Activated T-helper 1 cell treated with anti-CD3 and anti-CD28 coated beads, Interleukin-12 subunit alpha, Interleukin-12 subunit beta, Interleukin-2, Interleukin-4 antibody, amounts not matched to agents 30 ng/mL and 10 ng/mL and 1 ng/mL, durations not matched to agents 14 hours and 24 hours and 36 hours (primary cell): ENCODE results near the gene LANCL3. TPM values are rescaled to one million over a fixed set of nuclear protein-coding genes. Genes with fewer than 3 reads are reported as not detected.
"Not testable (repeated sequence)": the region's sequence is repeated elsewhere in the genome, so short reads cannot be mapped to it uniquely, and the experiment has no call there.

Source experiments
- DNase-seq: peaks from one replicate; pipeline ENCODE4 v3.0.0; 2021; ENCODE audit warnings: low spot score
- H3K27ac Mint-ChIP-seq: one replicate; pipeline ENCODE4 v1.8.0; 2021; ENCODE audit warnings: mild to moderate bottlenecking, mixed read lengths
- H3K27me3 Mint-ChIP-seq: one replicate; pipeline ENCODE4 v1.8.0; 2022; ENCODE audit warnings: mild to moderate bottlenecking, moderate library complexity, mixed read lengths; ENCODE audit not compliant: insufficient read depth
- H3K36me3 Mint-ChIP-seq: one replicate; pipeline ENCODE4 v1.8.0; 2021; ENCODE audit warnings: low read depth, mixed read lengths
- H3K4me1 Mint-ChIP-seq: one replicate; pipeline ENCODE4 v1.8.0; 2021; ENCODE audit warnings: low read depth, mixed read lengths
- H3K4me3 Mint-ChIP-seq: one replicate; pipeline ENCODE4 v1.8.0; 2021; ENCODE audit warnings: mild to moderate bottlenecking, moderate library complexity, mixed read lengths
- H3K9me3 Mint-ChIP-seq: one replicate; pipeline ENCODE4 v1.8.0; 2021; ENCODE audit warnings: mixed read lengths
- intact Hi-C: fragments of 100-400 bp; cut with micrococcal nuclease; formaldehyde crosslinking; loops from one replicate; pipeline ENCODE4 v1.15.1; 2024
- total RNA-seq: library from RNA; stranded (reverse); gene quantifications from 2 replicates; pipeline ENCODE4 v1.2.3, GENCODE V29; 2022

LANCL3 gene
- total RNA-seq, 1 donor from 2014 or later = 0.49 TPM

DNA sequence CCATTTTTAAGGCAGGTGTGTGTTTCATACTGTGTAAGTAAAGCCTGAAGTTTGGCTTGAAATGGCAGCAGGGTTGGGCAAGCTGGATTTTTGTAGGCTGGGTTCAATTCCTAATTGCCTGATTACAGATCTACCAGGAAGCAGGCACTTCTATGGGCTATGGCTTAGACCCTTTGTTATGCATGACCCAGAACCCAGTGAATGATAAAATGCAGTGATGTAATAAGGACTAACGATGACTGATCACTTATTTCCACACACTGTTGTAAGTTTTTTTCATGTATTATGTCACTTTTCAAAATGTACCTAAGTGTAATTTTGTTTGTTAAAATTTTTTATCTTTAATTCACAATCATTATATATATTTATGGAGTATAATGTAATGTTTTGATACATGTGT lies 8.6 kb downstream of the LANCL3 start:
- Mint-ChIP-seq H3K27ac (no peak overlapping the region), H3K4me3 (no peak overlapping the region), H3K36me3 (no peaks in the 10 kb centered on the region), H3K4me1 (no peaks in the 10 kb centered on the region), H3K9me3 (no peaks in the 10 kb centered on the region), H3K27me3 (no peaks in the 10 kb centered on the region)
- DNase-seq = no peak
- intact Hi-C loops = no loop called here

GRCh38 chrX:37587337-37587736 lies 15.9 kb downstream of the LANCL3 start:
- not testable (repeated sequence) for H3K36me3 Mint-ChIP-seq

GRCh38 chrX:37590047-37590446 lies 18.6 kb downstream of the LANCL3 start:
- H3K4me3 Mint-ChIP-seq = no peak overlapping the region
- no peaks in the 10 kb centered on the region for H3K36me3 Mint-ChIP-seq
- no peaks in the 10 kb centered on the region for H3K27me3 Mint-ChIP-seq
- no peaks in the 10 kb centered on the region for H3K9me3 Mint-ChIP-seq
- intact Hi-C loops = no loop called here
- H3K4me1 Mint-ChIP-seq = no peaks in the 10 kb centered on the region
- DNase-seq = no peak
- H3K27ac Mint-ChIP-seq = no peak overlapping the region

More at GRCh38 chrX:37587337-37587736, 15.9 kb downstream of the LANCL3 start:
- intact Hi-C loops, H3K4me1 Mint-ChIP-seq, DNase-seq, H3K9me3 Mint-ChIP-seq, H3K27ac Mint-ChIP-seq, H3K27me3 Mint-ChIP-seq, H3K4me3 Mint-ChIP-seq: not testable (repeated sequence)

- intact Hi-C loops = no loop called here
- H3K27ac Mint-ChIP-seq = no peak overlapping the region
- H3K36me3 Mint-ChIP-seq = no peaks in the 10 kb centered on the region
- DNase-seq = no peak
- H3K4me1 Mint-ChIP-seq = no peaks in the 10 kb centered on the region
- H3K4me3 Mint-ChIP-seq = no peak overlapping the region
- no peaks in the 10 kb centered on the region for H3K9me3 Mint-ChIP-seq
- H3K27me3 Mint-ChIP-seq = no peaks in the 10 kb centered on the region
These were observed 23.4 kb downstream of the LANCL3 start for GRCh38 chrX:37594755-37595382.

- no peaks in the 10 kb centered on the region for H3K36me3 Mint-ChIP-seq
- no peak for DNase-seq
- H3K9me3 Mint-ChIP-seq = no peaks in the 10 kb centered on the region
- intact Hi-C loops = no loop called here
- no peaks in the 10 kb centered on the region for H3K27me3 Mint-ChIP-seq
- H3K4me3 Mint-ChIP-seq = no peak overlapping the region
- no peaks in the 10 kb centered on the region for H3K4me1 Mint-ChIP-seq
- no peak overlapping the region for H3K27ac Mint-ChIP-seq
These were observed 28.3 kb downstream of the LANCL3 start for GRCh38 chrX:37599729-37600128.

GRCh38 chrX:37603938-37604409 lies 32.5 kb downstream of the LANCL3 start:
- Mint-ChIP-seq H3K36me3 (no peaks in the 10 kb centered on the region), H3K4me1 (no peaks in the 10 kb centered on the region), H3K9me3 (no peaks in the 10 kb centered on the region), H3K27me3 (peaks cover 2% of the 10 kb centered on the region), H3K4me3 (no peak overlapping the region), H3K27ac (no peak overlapping the region)
- intact Hi-C loops = no loop called here
- no peak for DNase-seq

DNA sequence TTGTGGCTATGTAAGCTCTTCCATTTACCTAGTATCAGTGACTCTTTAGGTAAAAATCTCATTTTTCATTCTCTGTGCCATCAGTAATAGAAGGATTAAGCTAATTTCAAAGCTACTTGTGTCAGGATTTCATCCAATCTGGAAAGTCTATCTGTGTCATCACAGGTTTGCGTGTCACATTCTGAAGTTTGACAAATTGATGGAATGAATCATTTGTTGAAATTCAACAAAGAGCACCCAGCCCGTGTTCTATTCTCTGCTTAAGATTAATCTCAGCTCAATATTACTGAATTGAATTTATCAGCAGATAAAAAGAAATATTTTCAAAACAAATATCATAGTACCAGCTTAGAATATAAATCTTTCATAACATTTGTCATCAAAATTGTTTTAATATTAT lies 35.8 kb downstream of the LANCL3 start:
- no peak overlapping the region for H3K4me3 Mint-ChIP-seq
- no peak overlapping the region for H3K27ac Mint-ChIP-seq
- H3K36me3 Mint-ChIP-seq = no peaks in the 10 kb centered on the region
- H3K4me1 Mint-ChIP-seq = no peaks in the 10 kb centered on the region
- H3K27me3 Mint-ChIP-seq = peaks cover 2% of the 10 kb centered on the region
- no peak for DNase-seq
- no peaks in the 10 kb centered on the region for H3K9me3 Mint-ChIP-seq
- intact Hi-C loops = no loop called here

DNA sequence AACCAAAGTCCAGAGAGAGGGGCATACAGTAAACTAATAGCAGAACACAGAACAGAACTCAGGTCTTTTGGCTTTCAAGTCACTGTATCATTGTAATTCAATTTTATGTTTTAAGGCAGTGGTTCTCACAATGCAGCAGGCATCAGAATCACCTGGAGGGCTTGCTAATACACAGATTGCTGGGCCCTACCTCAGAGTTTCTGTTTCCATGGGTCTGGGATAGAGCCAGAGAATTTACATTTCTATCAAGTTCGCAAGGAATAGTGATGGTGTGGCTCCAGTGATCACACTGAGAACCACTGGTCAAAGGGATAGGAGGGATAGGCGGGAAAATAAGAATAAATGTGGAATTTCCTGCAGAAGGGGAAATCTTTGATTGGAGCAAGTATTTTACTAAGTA lies 36.7 kb downstream of the LANCL3 start:
- intact Hi-C loops = no loop called here
- Mint-ChIP-seq H3K36me3 (no peaks in the 10 kb centered on the region), H3K4me1 (no peaks in the 10 kb centered on the region), H3K4me3 (no peak overlapping the region), H3K27ac (no peak overlapping the region), H3K9me3 (no peaks in the 10 kb centered on the region), H3K27me3 (peaks cover 2% of the 10 kb centered on the region)
- no peak for DNase-seq

GRCh38 chrX:37609727-37610126 lies 38.3 kb downstream of the LANCL3 start:
- H3K9me3 Mint-ChIP-seq = no peaks in the 10 kb centered on the region
- H3K27ac Mint-ChIP-seq = no peak overlapping the region
- no peaks in the 10 kb centered on the region for H3K4me1 Mint-ChIP-seq
- H3K27me3 Mint-ChIP-seq = peaks cover 2% of the 10 kb centered on the region
- H3K36me3 Mint-ChIP-seq = no peaks in the 10 kb centered on the region
- intact Hi-C loops = no loop called here
- H3K4me3 Mint-ChIP-seq = no peak overlapping the region
- no peak for DNase-seq

DNA sequence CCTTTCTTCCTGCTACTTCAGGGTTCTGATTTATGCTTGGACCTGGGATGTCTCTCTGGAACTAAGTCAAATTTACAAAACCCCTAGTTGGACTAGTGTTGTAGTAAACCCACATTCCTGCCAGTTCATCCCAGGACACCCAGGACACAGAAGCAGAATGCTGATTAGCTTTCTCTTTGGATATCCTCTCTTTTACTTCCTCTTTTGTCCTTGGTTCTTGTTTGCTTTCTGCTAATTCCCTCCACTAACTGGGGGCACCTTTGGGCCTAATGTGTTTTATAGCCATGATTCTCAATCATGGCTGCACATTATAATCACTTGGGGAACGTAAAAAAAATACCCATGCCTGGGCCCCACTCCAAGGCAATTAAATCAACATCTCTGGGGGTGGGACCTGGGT lies 42.5 kb downstream of the LANCL3 start:
- no peaks in the 10 kb centered on the region for H3K36me3 Mint-ChIP-seq
- H3K4me3 Mint-ChIP-seq = no peak overlapping the region
- intact Hi-C loops = no loop called here

GRCh38 chrX:37627602-37628001 lies 56.1 kb downstream of the LANCL3 start:
- Mint-ChIP-seq H3K4me3 (no peak overlapping the region), H3K36me3 (no peaks in the 10 kb centered on the region), H3K9me3 (no peaks in the 10 kb centered on the region)

More for the DNA sequence above, 42.5 kb downstream of the LANCL3 start:
- H3K27ac Mint-ChIP-seq = no peak overlapping the region
- no peaks in the 10 kb centered on the region for H3K4me1 Mint-ChIP-seq
- H3K9me3 Mint-ChIP-seq = no peaks in the 10 kb centered on the region
- H3K27me3 Mint-ChIP-seq = peaks cover 2% of the 10 kb centered on the region
- no peak for DNase-seq

DNA sequence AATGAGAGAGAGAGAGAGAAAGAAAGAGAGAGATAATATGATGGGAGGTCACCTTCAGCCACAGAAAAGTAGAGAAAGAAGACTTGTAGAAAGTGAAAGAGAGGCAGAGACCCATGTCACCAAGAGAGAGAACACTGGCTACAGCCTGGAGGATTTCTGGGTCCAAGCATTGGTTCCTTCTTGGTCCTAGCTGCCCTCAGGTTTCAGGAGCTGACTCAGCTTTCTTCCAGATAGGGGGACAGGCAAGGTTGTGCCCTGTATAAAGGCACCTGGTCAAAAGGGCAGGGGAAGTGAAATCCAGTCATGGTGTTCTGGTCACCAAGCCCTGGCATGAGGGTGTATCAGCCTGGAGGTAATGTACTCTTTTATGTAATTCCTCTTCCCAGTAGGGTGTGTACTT lies 66.6 kb downstream of the LANCL3 start:
- DNase-seq = no peak
- intact Hi-C loops = no loop called here
- no peak overlapping the region for H3K27ac Mint-ChIP-seq
- H3K9me3 Mint-ChIP-seq = no peaks in the 10 kb centered on the region
- peaks cover 2% of the 10 kb centered on the region for H3K27me3 Mint-ChIP-seq
- H3K4me3 Mint-ChIP-seq = no peak overlapping the region
- no peaks in the 10 kb centered on the region for H3K4me1 Mint-ChIP-seq
- H3K36me3 Mint-ChIP-seq = no peaks in the 10 kb centered on the region

More at GRCh38 chrX:37627602-37628001, 56.1 kb downstream of the LANCL3 start:
- Mint-ChIP-seq H3K27me3 (no peaks in the 10 kb centered on the region), H3K4me1 (no peaks in the 10 kb centered on the region), H3K27ac (no peak overlapping the region)
- DNase-seq = no peak
- intact Hi-C loops = no loop called here

- Mint-ChIP-seq H3K9me3 (no peaks in the 10 kb centered on the region), H3K4me3 (no peak overlapping the region), H3K4me1 (no peaks in the 10 kb centered on the region), H3K36me3 (no peaks in the 10 kb centered on the region), H3K27me3 (peaks cover 2% of the 10 kb centered on the region), H3K27ac (no peak overlapping the region)
- no peak for DNase-seq
- intact Hi-C loops = no loop called here
These were observed 68.7 kb downstream of the LANCL3 start for GRCh38 chrX:37640142-37640541.

GRCh38 chrX:37641859-37642258 lies 70.4 kb downstream of the LANCL3 start:
- Mint-ChIP-seq H3K27me3 (no peaks in the 10 kb centered on the region), H3K36me3 (no peaks in the 10 kb centered on the region), H3K4me1 (no peaks in the 10 kb centered on the region), H3K9me3 (no peaks in the 10 kb centered on the region), H3K27ac (no peak overlapping the region), H3K4me3 (no peak overlapping the region)
- intact Hi-C loops = no loop called here
- DNase-seq = no peak
